Type B pancreatic cell (in vitro differentiated cells): ENCODE measurements around the gene LARGE1. TPM values are rescaled to one million over a fixed set of nuclear protein-coding genes. Genes with fewer than 3 reads are reported as not detected.

Source experiments
- DNase-seq: peaks from one replicate; pipeline ENCODE4 v3.0.0; 2021; ENCODE audit warnings: mixed read lengths; ENCODE audit not compliant: unreplicated experiment; ENCODE audit errors: extremely low spot score
- H3K27ac Mint-ChIP-seq: 2 replicates; pipeline ENCODE4 v1.8.0; 2021; ENCODE audit warnings: mild to moderate bottlenecking, mixed read lengths
- H3K27me3 Mint-ChIP-seq: 2 replicates; pipeline ENCODE4 v1.8.0; 2021; ENCODE audit warnings: mixed read lengths
- H3K36me3 Mint-ChIP-seq: 2 replicates; pipeline ENCODE4 v1.8.0; 2021; ENCODE audit warnings: mixed read lengths
- H3K4me1 Mint-ChIP-seq: one replicate; pipeline ENCODE4 v1.8.0; 2021; ENCODE audit warnings: mixed read lengths; ENCODE audit not compliant: unreplicated experiment
- H3K4me3 Mint-ChIP-seq: 2 replicates; pipeline ENCODE4 v1.8.0; 2021; ENCODE audit warnings: mild to moderate bottlenecking, mixed read lengths
- H3K9me3 Mint-ChIP-seq: 2 replicates; pipeline ENCODE4 v1.8.0; 2021; ENCODE audit warnings: mixed read lengths
- total RNA-seq: library from RNA; stranded (reverse); gene quantifications from 2 replicates; pipeline ENCODE4 v1.2.1, GENCODE V29; 2021; ENCODE audit warnings: low replicate concordance
- TF ChIP-seq, protein P1 (sequence below): fragments of 200-600 bp; sonication (generic); conservative IDR thresholded peaks from 2 replicates; pipeline ENCODE4 v1.5.0; 2021; ENCODE audit warnings: antibody characterized with exemption, mild to moderate bottlenecking

The LARGE1 gene
- total RNA-seq, 1 donor from 2014 or later = 96.6 TPM

DNA sequence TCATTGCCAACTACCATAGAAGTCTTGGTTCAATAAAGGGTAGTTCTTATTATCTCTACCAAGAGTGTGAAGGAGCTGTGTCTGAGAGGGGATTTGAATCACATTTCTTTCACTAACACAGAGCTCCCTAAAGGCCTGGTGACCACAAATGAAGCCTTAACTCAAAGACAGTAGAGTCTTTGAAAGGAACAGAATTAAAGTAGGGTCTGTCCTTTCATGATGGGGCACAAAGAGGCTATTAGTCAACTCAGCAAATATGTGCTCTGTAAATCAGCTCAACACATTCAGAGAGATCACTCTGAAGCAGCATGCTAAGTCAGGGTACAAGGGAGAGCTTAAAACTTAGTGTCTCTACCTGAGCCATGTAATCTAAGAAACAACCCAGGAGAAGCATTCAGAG lies 649.7 kb downstream of the LARGE1 start:
- H3K4me1 Mint-ChIP-seq = no peaks in the 10 kb centered on the region
- H3K27me3 Mint-ChIP-seq = no peaks in the 10 kb centered on the region
- H3K4me3 Mint-ChIP-seq = no peak overlapping the region
- no peak for DNase-seq
- H3K9me3 Mint-ChIP-seq = no peaks in the 10 kb centered on the region
- H3K36me3 Mint-ChIP-seq = peaks cover 24% of the 10 kb centered on the region
- no peak overlapping the region for H3K27ac Mint-ChIP-seq
- TF ChIP-seq, protein P1, sequence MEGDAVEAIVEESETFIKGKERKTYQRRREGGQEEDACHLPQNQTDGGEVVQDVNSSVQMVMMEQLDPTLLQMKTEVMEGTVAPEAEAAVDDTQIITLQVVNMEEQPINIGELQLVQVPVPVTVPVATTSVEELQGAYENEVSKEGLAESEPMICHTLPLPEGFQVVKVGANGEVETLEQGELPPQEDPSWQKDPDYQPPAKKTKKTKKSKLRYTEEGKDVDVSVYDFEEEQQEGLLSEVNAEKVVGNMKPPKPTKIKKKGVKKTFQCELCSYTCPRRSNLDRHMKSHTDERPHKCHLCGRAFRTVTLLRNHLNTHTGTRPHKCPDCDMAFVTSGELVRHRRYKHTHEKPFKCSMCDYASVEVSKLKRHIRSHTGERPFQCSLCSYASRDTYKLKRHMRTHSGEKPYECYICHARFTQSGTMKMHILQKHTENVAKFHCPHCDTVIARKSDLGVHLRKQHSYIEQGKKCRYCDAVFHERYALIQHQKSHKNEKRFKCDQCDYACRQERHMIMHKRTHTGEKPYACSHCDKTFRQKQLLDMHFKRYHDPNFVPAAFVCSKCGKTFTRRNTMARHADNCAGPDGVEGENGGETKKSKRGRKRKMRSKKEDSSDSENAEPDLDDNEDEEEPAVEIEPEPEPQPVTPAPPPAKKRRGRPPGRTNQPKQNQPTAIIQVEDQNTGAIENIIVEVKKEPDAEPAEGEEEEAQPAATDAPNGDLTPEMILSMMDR = no peak

DNA sequence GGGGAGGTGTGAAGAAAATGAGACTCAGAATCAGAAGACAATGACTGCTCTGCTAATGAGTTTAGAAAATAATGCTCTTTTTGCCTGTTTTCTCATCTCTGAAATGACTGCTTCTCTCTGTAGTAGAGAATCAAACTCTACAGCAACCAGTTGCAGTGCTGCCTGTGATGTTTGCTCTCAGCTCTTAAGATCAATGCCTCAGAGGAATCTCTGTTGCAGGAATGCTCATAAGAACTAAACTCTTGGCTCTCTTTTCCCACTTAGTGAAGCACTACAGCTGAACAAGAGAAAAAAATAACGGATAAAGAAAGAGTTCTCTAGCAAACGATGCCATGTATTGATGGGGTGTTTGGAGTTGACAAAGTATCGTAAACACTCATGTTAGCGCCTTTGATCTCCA lies 658.6 kb downstream of the LARGE1 start:
- Mint-ChIP-seq H3K36me3 (no peaks in the 10 kb centered on the region), H3K9me3 (no peaks in the 10 kb centered on the region), H3K27me3 (peaks cover 17% of the 10 kb centered on the region), H3K27ac (no peak overlapping the region), H3K4me3 (no peak overlapping the region), H3K4me1 (peaks cover 6% of the 10 kb centered on the region)
- TF ChIP-seq, protein P1 = no peak
- no peak for DNase-seq

DNA sequence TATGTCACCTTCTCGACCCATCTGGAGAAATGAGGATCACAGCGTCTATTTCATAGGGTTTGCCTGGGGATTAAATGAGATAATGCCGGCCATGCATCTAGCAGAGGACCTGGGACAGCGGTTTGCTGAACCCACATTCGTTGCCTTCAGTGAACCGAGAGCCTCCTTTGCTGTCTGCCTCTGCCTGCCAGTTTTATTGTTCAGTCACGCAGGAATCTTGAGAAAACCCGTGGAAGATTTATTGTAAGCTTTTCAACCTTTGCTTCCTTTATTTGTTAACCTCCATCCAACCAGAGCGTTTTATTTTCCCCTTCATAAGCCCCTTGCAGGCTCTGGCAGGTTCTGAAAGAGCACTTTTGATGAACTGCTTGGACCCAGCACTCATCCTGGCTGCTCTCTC lies 659.8 kb downstream of the LARGE1 start:
- H3K4me1 Mint-ChIP-seq = peaks cover 11% of the 10 kb centered on the region
- no peak overlapping the region for H3K27ac Mint-ChIP-seq
- TF ChIP-seq, protein P1 = no peak
- no peak for DNase-seq
- H3K27me3 Mint-ChIP-seq = peaks cover 20% of the 10 kb centered on the region
- no peak overlapping the region for H3K4me3 Mint-ChIP-seq
- no peaks in the 10 kb centered on the region for H3K9me3 Mint-ChIP-seq
- H3K36me3 Mint-ChIP-seq = no peaks in the 10 kb centered on the region

DNA sequence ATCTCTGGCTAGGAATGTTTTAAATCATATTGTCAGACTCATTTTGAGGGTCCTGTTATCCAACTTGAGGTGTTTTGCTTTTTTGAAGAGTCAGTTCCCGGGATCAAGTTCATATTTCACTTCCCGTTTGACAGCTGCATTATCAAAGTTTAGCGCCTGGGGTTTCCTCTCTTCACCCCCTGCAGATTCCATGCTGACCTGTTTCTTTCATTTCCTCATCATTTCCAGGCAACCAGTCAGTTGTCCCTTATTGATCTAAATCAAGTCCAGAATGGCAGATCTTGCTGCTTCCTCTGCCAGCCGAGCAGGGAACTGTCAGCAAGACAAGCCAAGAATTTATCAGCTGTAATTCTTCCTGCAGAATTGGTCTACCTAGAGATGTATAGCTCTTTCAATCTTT lies 664.5 kb downstream of the LARGE1 start:
- TF ChIP-seq, protein P1 = no peak
- DNase-seq = no peak
- Mint-ChIP-seq H3K27me3 (peaks cover 17% of the 10 kb centered on the region), H3K4me1 (peaks cover 11% of the 10 kb centered on the region), H3K36me3 (no peaks in the 10 kb centered on the region), H3K27ac (no peak overlapping the region), H3K4me3 (no peak overlapping the region), H3K9me3 (no peaks in the 10 kb centered on the region)

DNA sequence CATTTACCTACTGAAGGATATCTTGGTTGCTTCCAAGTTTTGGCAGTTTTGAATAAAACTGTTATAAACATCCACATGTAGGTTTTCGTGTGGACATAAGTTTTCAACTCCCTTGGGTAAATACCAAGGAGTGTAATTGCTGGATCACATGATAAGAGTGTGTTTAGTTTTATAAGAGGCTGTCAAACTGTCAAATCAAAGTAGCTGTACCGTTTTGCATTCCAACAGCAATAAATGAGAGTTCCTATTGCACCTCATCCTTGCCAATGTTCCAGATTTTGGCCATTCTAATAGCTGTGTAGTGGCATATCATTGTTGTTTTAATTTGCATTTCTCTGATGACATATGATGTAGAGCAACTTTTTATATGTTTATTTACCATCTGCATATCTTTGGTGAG lies 671.3 kb downstream of the LARGE1 start:
- H3K4me3 Mint-ChIP-seq = no peak overlapping the region
- no peak for DNase-seq
- no peaks in the 10 kb centered on the region for H3K4me1 Mint-ChIP-seq
- TF ChIP-seq, protein P1 = no peak
- H3K36me3 Mint-ChIP-seq = no peaks in the 10 kb centered on the region
- no peaks in the 10 kb centered on the region for H3K9me3 Mint-ChIP-seq
- no peak overlapping the region for H3K27ac Mint-ChIP-seq
- H3K27me3 Mint-ChIP-seq = peaks cover 39% of the 10 kb centered on the region

DNA sequence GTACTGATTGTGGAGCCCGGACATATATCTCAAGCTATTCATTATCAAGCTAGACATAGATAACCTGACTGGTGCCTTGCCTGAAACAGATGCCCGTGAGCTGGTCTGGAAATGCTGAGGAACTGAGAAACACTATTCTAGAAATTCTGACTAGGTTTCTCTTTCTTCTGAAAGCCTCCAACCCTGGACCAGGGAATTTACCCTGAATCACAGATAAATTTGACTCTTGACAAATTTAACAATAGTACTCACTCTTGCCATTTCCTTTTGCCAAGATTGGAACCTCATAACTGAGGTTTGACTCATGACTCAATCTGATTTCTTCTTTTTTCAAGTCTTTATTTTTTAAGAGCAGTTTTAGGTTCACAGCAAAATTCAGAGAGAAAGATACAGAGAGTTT lies 672.5 kb downstream of the LARGE1 start:
- H3K4me1 Mint-ChIP-seq = no peaks in the 10 kb centered on the region
- no peak for DNase-seq
- H3K27ac Mint-ChIP-seq = no peak overlapping the region
- H3K9me3 Mint-ChIP-seq = no peaks in the 10 kb centered on the region
- TF ChIP-seq, protein P1 = no peak
- H3K36me3 Mint-ChIP-seq = no peaks in the 10 kb centered on the region
- H3K27me3 Mint-ChIP-seq = peaks cover 37% of the 10 kb centered on the region
- no peak overlapping the region for H3K4me3 Mint-ChIP-seq
